Activated T-cell treated with anti-CD3 and anti-CD28 coated beads for 24 hours (primary cell): ENCODE data around the gene CCL2.
"Not testable (repeated sequence)": the region's sequence is repeated elsewhere in the genome, so short reads cannot be mapped to it uniquely, and the experiment has no call there.

Experiments used
- DNase-seq: peaks from one replicate; pipeline ENCODE4 v3.0.0-alpha.2; 2020; ENCODE audit warnings: low read depth

Gene CCL2

GRCh38 chr17:34254651-34255380 lies at the start of gene CCL2:
CCL2 (plus strand) TSS chr17:34255285; CDS start chr17:34255350, 65 bp downstream.
- DNase-seq: no peak

- DNase-seq: no peak
Measured at GRCh38 chr17:34205401-34205800, 49.7 kb upstream of the CCL2 start.

- DNase-seq: no peak
Measured at GRCh38 chr17:34206569-34206968, 48.5 kb upstream of the CCL2 start.

- no peak for DNase-seq
Measured at GRCh38 chr17:34207572-34207971, 47.5 kb upstream of the CCL2 start.

GRCh38 chr17:34218748-34219147 lies 36.3 kb upstream of the CCL2 start:
- no peak for DNase-seq

- DNase-seq: no peak
Measured at GRCh38 chr17:34219405-34219804, 35.7 kb upstream of the CCL2 start.

GRCh38 chr17:34220045-34220751 lies 34.9 kb upstream of the CCL2 start:
- DNase-seq: no peak

- DNase-seq: no peak
Measured at GRCh38 chr17:34220752-34221395, 34.2 kb upstream of the CCL2 start.

GRCh38 chr17:34221411-34221810 lies 33.7 kb upstream of the CCL2 start:
- DNase-seq: no peak

- no peak for DNase-seq
Measured at GRCh38 chr17:34222722-34223497, 32.2 kb upstream of the CCL2 start.

- DNase-seq: no peak
Measured at GRCh38 chr17:34225046-34225445, 30.0 kb upstream of the CCL2 start.

GRCh38 chr17:34226011-34226743 lies 28.9 kb upstream of the CCL2 start:
- no peak for DNase-seq

- no peak for DNase-seq
Measured at GRCh38 chr17:34226744-34227034, 28.4 kb upstream of the CCL2 start.

GRCh38 chr17:34227293-34227692 lies 27.8 kb upstream of the CCL2 start:
- not testable (repeated sequence) for DNase-seq

GRCh38 chr17:34227707-34228106 lies 27.4 kb upstream of the CCL2 start:
- DNase-seq: no peak

GRCh38 chr17:34228781-34229180 lies 26.3 kb upstream of the CCL2 start:
- no peak for DNase-seq

GRCh38 chr17:34230342-34230741 lies 24.7 kb upstream of the CCL2 start:
- DNase-seq: no peak

- DNase-seq: no peak
Measured at GRCh38 chr17:34234616-34235015, 20.5 kb upstream of the CCL2 start.

- no peak for DNase-seq
Measured at GRCh38 chr17:34235389-34236028, 19.6 kb upstream of the CCL2 start.

GRCh38 chr17:34236281-34236892 lies 18.7 kb upstream of the CCL2 start:
- no peak for DNase-seq

- DNase-seq: no peak
Measured at GRCh38 chr17:34237458-34237857, 17.6 kb upstream of the CCL2 start.
